Thoracic aorta (tissue), 2 donors: ENCODE data around the gene ZKSCAN1. TPM values are rescaled to one million over a fixed set of nuclear protein-coding genes. Genes with fewer than 3 reads are reported as not detected.

Experiments used
- ATAC-seq: fragments of 150-250 bp; one replicate; pipeline ENCODE4 v1.8.0; 2017; ENCODE audit warnings: low read depth; ENCODE audit not compliant: insufficient number of reproducible peaks, low FRiP score
- DNase-seq: peaks from one replicate; pipeline ENCODE4 v3.0.0-alpha.2; 2020; ENCODE audit warnings: low spot score
- H3K27ac ChIP-seq, 2 donors: fragments of 200-600 bp; sonication (generic); 1 replicate in 1 of 2; 2 replicates in 1 of 2; pipeline ENCODE4 v1.5.1; 2016; ENCODE audit warnings: mild to moderate bottlenecking in 2 of 2, moderate library complexity in 2 of 2
- H3K27me3 ChIP-seq: fragments of 200-600 bp; sonication (generic); replicated peaks from 2 replicates; pipeline ENCODE4 v1.6.0; 2016; ENCODE audit warnings: mild to moderate bottlenecking; ENCODE audit not compliant: insufficient read depth
- H3K36me3 ChIP-seq: fragments of 200-600 bp; sonication (generic); one replicate; pipeline ENCODE4 v1.5.1; 2016
- H3K4me1 ChIP-seq, 2 donors: fragments of 200-600 bp; sonication (generic); 1 replicate in 1 of 2; 2 replicates in 1 of 2; pipeline versions ENCODE4 v1.5.1 to v1.6.0; 2016; ENCODE audit warnings: low read depth in 2 of 2, mild to moderate bottlenecking in 1 of 2; ENCODE audit not compliant: control insufficient read depth in 1 of 2
- H3K4me3 ChIP-seq: fragments of 200-600 bp; sonication (generic); 2 replicates; pipeline ENCODE4 v1.5.1; 2016; ENCODE audit warnings: mild to moderate bottlenecking
- H3K9me3 ChIP-seq: fragments of 200-600 bp; sonication (generic); 2 replicates; pipeline ENCODE4 v1.5.1; 2016
- CTCF ChIP-seq: fragments of 200-600 bp; sonication (generic); IDR thresholded peaks from one replicate; pipeline ENCODE4 v1.5.1; 2019; ENCODE audit warnings: antibody characterized with exemption
- total RNA-seq, 2 donors: library from RNA; depleted of rRNA; stranded (reverse); fragments of >200 nt; gene quantifications; one replicate each; pipeline versions ENCODE4 v1.1.0 to v1.2.3, GENCODE V29; 2016

ZKSCAN1 gene
- total RNA-seq, 2 donors from 2014 or later = 25.6 to 42.5 TPM

DNA sequence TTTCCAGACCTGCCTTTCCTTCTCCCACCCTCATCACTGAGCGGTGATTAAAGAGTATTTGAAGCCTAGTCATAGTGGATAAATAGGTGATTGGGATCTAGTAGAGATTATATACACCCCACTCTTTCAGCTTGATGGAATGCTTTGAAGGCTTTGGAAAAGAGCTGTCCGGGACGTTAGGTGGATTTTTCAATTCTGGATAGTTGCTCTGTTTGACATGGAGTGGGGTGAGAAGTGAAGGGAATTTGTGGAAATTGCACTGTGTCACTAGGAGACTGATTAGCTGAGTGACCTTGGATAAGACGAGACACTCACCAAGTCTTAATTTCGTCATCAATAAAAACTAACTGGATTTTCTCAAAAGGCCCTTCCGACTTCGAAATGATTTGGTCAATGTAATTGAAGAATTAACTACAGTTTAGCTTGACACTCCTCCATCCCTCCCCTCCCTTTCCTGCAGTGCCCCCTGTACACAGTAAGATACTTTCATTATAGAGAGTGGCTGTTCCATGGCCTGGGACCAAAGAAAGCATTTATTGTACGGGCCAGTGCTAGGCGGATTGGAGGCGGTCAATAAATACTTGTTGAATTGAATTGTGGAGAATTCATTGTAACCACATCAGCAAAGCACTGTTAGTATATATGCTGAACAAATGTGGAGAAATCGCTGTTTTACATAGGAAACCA, 962 bp downstream of the ZKSCAN1 start:
- ATAC-seq (no peak), DNase-seq (no peak)
- Histone ChIP-seq H3K4me1 (peaks cover 18 to 40% of the 10 kb centered on the region in 2 donors), H3K9me3 (no peaks in the 10 kb centered on the region), H3K27ac (peak overlapping the region; percentile 82 to 83), H3K27me3 (no peaks in the 10 kb centered on the region), H3K4me3 (peak overlapping the region; percentile 100), H3K36me3 (no peaks in the 10 kb centered on the region)
- no peak for TF ChIP-seq CTCF

GRCh38 chr7:100017300-100017699, 1.9 kb downstream of the ZKSCAN1 start:
- Histone ChIP-seq H3K36me3 (no peaks in the 10 kb centered on the region), H3K9me3 (no peaks in the 10 kb centered on the region), H3K4me3 (peak overlapping the region; percentile 100), H3K27ac (peak overlapping the region; percentile 4 to 15), H3K4me1 (peaks cover 18 to 47% of the 10 kb centered on the region in 2 donors), H3K27me3 (no peaks in the 10 kb centered on the region)
- ATAC-seq (no peak), DNase-seq (no peak)
- no peak for TF ChIP-seq CTCF

DNA sequence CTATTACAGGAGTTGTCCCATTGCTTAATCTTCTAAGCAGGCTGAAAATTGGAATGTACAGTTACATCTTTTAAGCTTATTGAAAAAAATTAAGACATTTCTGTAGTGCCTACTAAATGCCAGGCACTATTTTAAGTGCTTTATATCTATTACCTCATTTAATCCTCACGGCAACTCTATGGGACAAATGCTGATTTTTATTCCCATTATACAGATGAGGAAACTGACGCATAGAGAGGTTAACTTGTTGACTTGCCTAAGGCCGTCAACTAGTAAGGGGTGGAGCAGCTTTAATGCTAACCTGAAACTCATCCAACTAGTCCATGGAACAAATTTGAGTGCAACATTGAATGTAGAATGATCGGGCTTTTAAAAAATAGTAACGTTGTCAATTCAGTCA, 2.5 kb downstream of the ZKSCAN1 start:
- H3K36me3 ChIP-seq = no peaks in the 10 kb centered on the region
- TF ChIP-seq CTCF = no peak
- H3K27me3 ChIP-seq = no peaks in the 10 kb centered on the region
- H3K27ac ChIP-seq = peak overlapping the region in 1 of 2 donors; percentile 4
- H3K4me1 ChIP-seq = peaks cover 18 to 47% of the 10 kb centered on the region in 2 donors
- ATAC-seq (no peak), DNase-seq (no peak)
- H3K4me3 ChIP-seq = no peak overlapping the region
- no peaks in the 10 kb centered on the region for H3K9me3 ChIP-seq

GRCh38 chr7:100019908-100020307, 4.5 kb downstream of the ZKSCAN1 start:
- Histone ChIP-seq H3K36me3 (peaks cover 17% of the 10 kb centered on the region), H3K9me3 (no peaks in the 10 kb centered on the region), H3K27ac (no peak overlapping the region), H3K27me3 (no peaks in the 10 kb centered on the region), H3K4me1 (peaks cover 18 to 47% of the 10 kb centered on the region in 2 donors), H3K4me3 (no peak overlapping the region)
- ATAC-seq = no peak
- TF ChIP-seq CTCF = no peak
- no peak for DNase-seq

DNA sequence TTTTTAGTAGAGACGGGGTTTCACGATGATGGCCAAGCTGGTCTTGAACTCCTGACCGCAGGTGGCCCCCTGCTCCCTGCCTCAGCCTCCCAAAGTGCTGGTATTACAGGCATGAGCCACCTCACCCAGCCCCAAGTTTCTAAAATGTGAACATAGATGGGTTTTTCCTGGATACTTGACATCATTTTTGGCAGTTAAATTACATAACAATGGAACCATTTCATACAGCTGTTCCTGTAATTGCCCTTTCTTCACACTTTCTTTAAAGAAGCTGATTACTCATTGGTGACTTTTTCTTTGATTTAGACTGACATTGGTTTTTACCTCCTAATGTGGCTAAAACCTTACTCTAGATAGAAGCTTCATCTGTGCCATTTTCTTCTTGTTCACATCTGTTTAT, 5.9 kb downstream of the ZKSCAN1 start:
- peaks cover 16 to 46% of the 10 kb centered on the region in 2 donors for H3K4me1 ChIP-seq
- no peak overlapping the region for H3K27ac ChIP-seq
- H3K9me3 ChIP-seq = no peaks in the 10 kb centered on the region
- H3K27me3 ChIP-seq = no peaks in the 10 kb centered on the region
- H3K4me3 ChIP-seq = no peak overlapping the region
- DNase-seq = no peak
- ATAC-seq = no peak
- TF ChIP-seq CTCF = no peak
- peaks cover 26% of the 10 kb centered on the region for H3K36me3 ChIP-seq
